IMR-90 (cell line): ENCODE data around the gene PPM1D.

ENCODE experiments used
- CEBPB ChIP-seq: IDR thresholded peaks from 2 replicates; pipeline ENCODE4 v1.6.1; 2012; ENCODE audit warnings: low read depth, low read length, improper control_type of control experiment
- CTCF ChIP-seq: conservative IDR thresholded peaks from 2 replicates; pipeline ENCODE4 v1.5.1; 2012; ENCODE audit warnings: mild to moderate bottlenecking, low read depth, low read length, improper control_type of control experiment
- FOS ChIP-seq: fragments of 150-350 bp; IDR thresholded peaks from 2 replicates; pipeline ENCODE4 v1.6.1; 2016; ENCODE audit warnings: low read depth, low read length
- NFE2L2 ChIP-seq: fragments of 150-350 bp; IDR thresholded peaks from 2 replicates; pipeline ENCODE4 v1.6.1; 2016; ENCODE audit warnings: low read depth, mild to moderate bottlenecking, low read length
- POLR2A ChIP-seq: IDR thresholded peaks from 2 replicates; pipeline ENCODE4 v1.6.1; 2012; ENCODE audit warnings: mild to moderate bottlenecking, low read depth, low read length

GRCh38 chr17:60645918-60646523 is 46.0 kb downstream of the PPM1D start:
- TF ChIP-seq CTCF (no peak), NFE2L2 (no peak), FOS (no peak), CEBPB (no peak), POLR2A (no peak)
